ENCODE data around the gene BLVRA.

DNA sequence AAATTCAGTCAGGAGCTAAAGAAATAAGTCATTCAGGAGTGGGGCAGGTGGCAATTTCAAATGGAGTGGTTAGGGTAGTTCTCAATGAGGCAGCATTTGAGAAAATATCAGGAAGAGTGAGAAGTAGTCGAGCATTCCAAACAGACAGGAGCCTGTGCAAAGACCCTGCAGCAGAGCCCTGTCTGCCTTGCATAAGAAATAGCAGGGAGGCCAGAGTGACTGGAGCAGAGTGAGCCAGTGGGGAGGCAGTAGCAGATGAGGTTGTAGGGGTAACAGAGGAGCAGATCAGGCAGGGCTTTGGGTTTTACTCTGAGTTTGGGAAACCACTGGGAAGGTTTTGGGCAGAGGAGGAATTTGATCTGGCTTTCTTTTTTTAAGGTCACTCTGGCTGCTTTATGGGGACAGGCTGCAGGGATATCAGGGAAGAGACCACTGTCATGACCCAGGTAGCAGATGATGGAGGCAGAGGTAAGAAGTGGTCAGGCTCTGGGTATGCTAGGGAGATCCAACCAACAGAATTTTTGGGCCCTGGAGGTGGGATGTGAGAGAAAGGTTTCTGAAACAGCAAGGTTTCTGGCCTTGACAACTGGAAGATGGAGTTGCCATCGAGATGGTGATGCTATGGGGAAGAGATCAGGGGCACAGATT lies 1.3 kb upstream of the BLVRA start:
- TF ChIP-seq, protein P1, sequence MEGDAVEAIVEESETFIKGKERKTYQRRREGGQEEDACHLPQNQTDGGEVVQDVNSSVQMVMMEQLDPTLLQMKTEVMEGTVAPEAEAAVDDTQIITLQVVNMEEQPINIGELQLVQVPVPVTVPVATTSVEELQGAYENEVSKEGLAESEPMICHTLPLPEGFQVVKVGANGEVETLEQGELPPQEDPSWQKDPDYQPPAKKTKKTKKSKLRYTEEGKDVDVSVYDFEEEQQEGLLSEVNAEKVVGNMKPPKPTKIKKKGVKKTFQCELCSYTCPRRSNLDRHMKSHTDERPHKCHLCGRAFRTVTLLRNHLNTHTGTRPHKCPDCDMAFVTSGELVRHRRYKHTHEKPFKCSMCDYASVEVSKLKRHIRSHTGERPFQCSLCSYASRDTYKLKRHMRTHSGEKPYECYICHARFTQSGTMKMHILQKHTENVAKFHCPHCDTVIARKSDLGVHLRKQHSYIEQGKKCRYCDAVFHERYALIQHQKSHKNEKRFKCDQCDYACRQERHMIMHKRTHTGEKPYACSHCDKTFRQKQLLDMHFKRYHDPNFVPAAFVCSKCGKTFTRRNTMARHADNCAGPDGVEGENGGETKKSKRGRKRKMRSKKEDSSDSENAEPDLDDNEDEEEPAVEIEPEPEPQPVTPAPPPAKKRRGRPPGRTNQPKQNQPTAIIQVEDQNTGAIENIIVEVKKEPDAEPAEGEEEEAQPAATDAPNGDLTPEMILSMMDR (IDR thresholded peaks at IDR 0.05) = no peak
- TF ChIP-seq POLR2A (IDR thresholded peaks at IDR 0.05; ENCODE audit: low read depth) (no peak), POLR2AphosphoS5 (IDR thresholded peaks at IDR 0.05) (no peak)
